ENCODE measurements around the gene ATXN10.

The ATXN10 gene

DNA sequence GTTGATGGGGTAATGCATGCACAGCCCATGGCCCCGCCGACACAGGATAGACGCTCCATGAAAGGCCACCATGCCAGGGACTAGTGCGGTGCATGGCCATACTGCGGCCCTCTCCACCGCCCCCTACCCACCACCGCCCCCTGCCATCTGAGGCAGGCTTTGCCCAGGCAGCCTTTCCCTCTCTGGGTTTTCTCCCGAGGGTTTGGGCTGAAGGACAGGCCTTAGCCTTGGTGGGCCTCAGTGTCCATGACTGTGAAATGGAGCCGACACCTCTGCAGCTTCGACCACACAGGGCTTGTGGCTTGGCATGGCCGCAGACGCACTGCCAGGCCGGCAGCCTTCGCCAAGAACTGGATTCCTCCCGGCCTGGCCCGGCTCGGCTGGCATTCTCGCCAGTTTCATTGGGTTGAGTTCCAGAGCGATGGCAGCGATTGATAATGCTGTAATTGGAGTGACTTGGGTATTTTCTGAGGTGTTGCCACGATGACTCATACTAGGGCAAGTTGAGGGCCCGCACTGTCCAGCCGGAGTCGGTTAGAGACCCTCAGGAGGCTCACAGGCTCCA, 194.0 kb downstream of the ATXN10 start:
- DNase-seq: no peak

DNA sequence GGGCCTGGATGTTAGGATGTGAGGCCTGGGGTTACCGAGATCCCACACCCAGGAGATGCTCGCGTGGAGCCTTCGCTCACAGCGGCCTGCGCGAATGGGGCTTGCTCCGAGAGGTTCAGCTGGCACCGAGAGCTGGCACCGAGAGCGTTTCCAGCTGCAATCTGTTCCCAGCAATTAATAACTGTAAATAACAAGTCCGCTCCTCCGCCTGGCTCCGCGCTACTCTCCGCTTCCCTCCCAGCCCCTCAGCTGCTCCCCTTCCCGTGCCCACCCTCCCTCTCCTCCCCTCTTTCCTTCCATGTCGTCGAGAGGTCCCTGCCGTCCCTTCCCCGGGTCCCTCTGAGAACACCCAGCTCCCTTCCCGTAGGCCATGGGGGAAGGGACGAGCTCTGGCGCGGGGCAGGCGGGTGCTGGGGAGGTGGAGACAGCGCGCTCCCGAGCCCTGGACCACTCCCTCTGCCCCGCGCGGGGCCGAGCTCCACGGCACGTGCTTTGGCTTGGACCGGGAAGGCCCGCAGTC, 194.6 kb downstream of the ATXN10 start:
- DNase-seq: no peak

DNA sequence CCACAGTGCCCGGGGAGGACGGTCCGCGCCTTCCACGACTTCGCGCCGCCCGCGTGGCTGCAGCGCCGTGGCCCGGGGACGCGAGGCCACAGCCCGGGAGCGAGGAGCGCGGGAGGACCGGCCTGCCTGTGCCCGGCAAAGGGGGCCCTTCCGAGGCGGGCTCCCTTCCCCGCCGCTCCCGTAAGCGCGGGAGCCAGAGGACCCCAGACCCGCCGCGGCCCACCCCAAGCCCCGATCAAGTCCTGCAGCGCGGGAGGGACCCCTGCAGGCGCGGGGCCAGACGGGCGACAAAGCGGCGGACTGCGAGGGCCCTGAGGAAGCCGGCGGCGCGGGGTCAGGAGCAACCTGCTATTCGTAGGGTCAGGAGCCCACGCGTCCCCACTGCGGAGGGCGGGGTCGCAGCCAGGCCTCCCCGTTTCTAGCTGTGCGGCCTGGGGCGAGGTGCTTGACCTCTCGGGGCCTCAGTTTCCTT, 195.0 kb downstream of the ATXN10 start:
- no peak for DNase-seq

DNA sequence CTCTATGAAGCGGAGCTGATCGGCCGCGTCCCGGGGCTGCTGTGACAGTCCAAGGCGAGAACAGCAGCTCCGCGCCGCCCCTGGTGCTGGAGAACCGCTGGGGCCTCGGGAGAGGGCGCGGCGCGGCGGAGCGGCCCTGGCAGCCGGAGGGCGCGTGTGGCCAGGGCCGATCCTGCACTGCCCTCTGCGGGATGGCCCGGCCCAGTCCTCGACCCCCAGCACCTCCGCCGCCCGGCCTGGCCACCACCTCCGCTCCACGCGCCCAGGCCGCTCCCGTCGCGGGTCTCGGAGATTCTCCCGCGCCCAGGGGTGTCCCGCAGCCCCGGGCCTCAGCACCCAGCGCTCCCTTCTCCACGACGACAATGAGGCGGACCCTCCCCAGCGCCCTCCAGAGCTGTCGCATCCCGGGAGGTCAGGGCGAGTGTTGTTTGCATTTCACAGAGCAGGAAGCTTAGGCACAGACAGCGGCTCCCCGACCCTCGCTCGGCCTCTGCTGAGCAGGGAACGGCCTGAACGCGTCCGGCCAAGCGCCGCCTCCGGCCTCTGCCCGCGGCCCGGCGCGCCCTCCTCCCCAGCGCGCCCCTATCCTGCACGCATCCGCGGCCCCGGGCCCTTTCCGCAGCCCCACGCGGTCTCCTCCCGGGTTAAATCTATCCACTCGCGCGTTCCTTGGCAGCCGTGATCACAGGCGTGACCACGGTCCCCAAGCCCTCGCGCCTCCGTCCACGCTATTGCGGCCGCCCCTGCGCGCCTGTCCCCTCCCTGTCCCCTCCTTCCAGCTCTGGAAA, 195.7 kb downstream of the ATXN10 start:
- DNase-seq: no peak

DNA sequence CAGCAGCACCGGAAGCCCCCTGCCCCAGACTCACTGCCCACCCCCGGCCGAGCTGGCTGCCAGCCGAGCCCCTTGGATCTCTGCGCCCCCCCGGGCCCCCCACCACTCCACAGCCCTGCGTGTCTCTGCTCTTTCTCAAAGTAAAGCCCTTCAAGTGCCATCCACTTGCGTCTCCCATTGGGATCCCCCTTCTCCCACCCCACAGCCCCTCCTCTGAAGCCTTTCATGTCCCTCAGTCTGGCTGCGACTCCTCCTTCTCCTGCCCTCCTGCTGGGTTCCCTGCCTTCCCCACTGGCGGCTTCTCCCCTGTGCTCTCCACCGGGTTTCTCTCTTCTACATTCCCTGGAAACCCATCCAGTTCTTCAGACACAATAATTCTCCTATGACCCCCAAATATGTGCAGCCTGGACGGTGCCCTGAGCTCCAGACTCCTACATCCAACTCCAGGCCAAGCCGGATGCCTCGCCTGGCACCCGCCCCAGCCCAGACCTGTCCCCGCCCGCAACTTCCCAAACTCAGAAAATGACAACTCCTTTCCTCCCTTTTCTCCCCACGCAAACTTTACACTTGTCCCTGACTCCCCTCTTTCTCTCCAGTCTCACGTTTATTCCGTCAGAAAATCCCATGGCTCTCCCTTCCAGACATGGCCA, 196.4 kb downstream of the ATXN10 start:
- DNase-seq: no peak

DNA sequence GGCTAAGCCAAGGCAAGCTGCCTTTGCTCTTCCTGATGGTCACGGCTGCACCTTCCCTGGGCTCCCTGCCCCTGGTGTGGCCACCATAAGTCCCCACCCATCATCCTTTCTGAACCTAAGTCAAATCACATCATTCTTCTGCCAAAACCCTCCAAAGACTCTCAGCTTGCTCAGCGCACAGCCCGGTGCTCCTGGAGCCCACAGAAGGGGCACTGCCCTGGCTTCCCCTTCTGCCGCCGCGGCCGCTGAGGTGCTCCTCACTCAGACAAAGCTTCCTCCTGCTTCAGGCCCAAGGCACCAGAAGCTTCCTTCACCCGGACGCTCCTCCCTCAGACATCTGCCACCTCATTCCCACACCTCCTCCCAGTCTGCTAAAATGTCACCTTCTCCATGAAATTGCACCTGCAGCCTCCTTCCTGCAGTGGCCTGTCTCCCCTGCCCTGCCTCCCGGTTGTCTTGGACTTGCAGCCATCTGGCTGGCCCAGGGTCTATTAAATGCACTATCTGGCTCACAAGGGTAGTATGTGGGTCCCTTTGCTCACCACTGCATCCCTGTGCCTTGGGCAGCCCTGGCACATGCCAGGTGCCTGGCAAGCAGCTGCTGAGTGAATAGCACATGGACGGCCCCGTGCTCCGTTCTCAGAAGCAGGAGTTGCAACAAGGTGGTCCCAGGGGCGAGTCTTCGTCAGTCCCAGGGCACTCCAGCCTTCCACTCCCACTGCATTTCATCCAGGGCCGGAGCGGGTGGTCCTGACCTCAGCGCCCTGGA, 197.1 kb downstream of the ATXN10 start:
- no peak for DNase-seq

DNA sequence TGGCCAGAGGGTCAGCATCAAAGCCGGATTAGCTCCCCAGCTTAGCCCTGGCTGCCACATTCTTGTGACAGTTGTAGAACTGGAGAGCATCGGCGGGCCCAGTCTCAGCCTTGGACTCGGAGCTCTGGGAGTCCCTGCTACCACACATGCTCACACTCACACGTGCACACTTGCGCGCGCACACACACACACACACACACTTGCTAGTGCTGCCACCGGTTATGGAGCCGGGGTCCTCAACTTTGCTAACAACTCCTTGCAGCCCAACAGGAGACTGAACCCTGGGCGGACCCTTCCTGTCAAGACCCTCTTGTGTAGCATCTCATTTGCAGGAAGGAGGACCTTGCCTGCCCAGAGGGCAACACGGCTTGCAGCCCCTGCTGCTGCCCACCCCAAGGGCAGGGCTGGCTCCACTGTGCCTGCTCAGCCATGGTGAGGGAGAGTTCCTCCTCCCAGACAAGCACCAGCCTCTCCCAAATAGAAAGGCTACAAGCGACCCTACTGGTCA, 197.8 kb downstream of the ATXN10 start:
- DNase-seq: no peak

DNA sequence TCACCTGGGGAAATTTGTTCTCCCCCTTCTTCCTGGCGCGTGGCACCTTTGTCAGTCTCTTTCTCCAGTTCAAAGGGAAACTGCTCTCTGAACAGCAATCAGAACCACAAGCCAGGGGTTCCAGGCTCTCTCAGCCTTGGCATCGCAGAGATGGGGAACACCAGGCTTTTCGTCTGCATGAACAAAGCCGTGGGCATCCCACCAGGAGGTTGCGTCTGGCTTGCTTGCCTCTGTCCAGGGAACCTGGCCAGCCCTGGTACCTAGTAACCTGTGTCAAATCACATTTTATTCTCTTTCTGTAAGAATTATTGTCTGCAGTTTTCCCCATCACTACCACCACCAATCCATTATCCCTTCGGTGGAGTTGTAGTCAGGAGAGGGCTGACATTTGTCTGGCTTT, 198.4 kb downstream of the ATXN10 start:
- DNase-seq: no peak

DNA sequence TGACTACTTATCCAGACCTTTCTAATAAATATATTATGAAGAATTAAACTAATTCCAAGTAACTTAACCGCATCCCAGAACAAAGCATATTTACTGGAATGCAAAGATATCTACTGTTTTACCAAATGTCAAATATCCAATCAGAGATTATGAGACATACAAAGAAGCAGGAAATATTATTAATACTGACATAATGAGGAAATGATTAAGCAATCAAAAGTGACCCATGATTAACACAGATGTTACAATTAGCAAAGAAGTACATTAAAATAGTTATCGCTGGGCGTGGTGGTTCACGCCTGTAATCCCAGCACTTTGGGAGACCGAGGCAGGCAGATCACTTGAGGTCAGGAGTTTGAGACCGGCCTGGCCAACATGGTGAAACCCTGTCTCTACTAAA, 200.1 kb downstream of the ATXN10 start:
- no peak for DNase-seq

DNA sequence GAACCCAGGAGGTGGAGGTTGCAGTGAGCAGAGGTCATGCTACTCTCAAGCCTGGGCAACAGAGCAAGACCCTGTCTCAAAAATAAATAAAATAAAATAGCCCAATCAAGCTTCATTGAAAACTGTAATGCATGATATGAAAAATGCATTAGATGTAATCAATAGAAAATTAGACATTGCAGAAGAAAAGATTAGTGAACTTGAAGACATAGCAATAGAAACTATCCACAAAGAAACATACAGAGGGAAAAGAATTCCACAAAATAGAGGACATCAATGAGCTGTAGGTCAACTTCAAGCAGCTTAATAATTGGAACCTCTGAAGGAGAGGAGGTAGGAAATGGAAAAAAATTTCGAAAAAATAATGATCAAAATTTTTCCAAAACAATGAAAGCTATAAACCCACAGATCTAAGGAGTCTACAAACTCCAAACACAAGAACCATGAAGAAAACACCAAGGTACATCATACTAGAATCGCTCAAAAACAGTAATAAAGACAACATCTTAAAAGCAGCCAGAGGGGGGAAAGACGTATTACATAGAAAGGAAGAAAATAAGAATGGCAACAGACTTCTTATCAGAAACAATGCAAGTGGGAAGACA, 201.1 kb downstream of the ATXN10 start:
- no peak for DNase-seq

DNA sequence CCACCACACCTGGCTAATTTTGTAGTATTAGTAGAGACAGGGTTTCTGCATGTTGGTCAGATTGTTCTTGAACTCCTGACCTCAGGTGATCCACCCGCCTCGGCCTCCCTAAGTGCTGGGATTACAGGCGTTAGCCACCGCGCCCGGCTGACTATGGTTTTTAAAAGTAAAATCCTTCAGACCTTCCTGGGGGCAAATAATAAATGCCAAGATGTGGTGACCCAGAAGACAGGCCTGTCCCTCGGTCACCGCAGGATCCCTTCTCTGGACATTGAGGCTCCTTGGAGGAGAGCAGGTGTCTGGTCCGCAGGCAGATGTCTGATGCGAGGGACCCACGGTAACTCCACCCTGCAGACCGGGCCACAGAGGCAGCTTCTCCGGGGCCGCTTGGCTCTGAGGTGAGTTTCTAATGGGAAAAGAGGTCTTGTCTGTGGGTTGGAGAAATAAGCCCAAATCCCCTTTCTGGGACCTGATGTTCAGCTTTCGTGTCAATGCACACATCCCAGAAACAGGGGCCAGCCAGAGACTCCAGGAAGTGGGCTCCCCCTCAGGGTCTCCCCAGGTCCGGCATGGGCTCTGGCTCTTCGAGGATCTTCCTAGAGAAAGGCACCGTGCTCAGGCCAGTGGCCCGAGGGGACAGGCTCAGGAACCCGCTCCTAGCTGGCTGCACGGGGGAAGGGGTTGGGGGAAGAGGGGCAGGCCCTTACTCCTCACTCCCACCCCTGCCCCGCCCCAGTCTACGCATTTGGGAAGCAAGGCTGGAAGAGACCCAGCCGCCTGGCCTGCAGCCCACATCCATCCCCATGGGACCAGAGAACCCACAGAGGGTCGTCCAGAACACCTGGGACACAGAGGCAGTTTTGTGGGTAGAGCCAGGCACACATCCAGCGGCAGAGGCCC, 204.8 kb downstream of the ATXN10 start:
- no peak for DNase-seq

DNA sequence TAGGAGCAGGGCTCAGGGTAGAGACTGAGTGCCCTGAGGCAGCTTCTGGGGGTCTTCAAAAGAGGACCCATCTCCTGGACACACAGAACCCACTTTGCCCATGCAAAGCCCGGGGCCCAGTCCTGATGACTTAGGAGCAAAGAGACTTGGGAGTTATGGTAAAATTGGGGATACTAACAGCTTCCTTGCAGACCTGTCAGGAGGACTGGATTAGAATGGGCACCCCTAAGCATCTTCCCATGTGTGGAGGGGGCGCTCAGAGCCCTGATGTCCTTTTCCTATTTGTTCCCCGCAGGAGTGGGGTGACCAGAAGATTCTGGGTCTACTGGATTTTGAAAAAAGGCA, 205.4 kb downstream of the ATXN10 start:
- DNase-seq: no peak

DNA sequence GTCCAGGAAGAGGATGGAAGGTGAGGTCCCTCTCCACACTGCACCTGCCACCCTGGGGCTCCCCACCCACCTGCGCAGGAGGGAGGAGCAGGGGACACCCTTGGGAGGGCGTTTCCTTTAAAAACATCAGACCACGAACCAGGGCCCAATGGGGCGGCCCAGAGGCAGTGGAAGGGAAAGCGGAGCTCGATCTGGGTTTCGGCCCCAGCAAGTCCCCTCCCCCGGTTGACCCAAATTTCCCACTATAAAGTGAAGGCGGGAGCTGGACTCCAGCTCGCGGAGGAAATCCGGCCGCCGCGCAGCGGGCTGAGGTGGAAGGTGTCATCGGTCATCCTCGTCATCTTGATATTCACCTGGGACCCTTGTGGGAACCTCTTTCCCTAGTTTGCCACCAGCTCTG, 206.0 kb downstream of the ATXN10 start:
- no peak for DNase-seq

DNA sequence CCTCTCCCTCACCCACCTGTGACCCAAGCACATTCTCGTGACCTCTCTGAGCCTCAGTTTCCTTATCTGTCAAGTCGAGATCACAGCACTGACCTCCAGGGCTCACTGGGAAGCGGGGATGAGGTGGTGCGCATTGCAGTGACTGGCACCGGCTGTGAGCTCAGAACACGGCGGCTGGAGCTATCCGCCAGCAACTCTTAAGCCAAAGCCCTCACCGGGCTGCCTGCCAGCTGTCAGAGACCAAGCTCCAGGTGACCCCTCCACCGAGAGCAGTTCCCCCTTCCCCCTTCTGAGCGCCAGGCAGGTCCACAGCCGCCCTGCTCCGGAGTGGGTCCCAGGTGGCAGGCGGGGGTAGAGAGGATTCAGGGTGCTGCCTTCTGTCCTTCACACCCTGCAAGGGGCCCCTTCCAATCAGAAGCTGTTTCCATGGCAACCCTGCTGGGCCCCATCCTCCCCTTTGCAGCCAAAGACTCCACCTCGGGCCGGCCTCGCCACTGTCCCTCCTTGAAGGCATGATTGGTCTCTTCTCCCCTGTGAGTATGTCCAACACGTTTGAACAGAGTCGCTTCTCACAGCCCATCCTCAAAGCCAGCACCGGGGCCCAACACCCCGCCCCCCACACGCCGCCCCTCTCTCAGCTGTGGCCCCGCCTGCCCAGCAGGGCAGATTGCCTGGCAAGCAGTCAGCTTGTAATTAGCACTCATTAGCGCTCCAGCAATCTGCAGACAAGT, 206.6 kb downstream of the ATXN10 start:
- DNase-seq: no peak

DNA sequence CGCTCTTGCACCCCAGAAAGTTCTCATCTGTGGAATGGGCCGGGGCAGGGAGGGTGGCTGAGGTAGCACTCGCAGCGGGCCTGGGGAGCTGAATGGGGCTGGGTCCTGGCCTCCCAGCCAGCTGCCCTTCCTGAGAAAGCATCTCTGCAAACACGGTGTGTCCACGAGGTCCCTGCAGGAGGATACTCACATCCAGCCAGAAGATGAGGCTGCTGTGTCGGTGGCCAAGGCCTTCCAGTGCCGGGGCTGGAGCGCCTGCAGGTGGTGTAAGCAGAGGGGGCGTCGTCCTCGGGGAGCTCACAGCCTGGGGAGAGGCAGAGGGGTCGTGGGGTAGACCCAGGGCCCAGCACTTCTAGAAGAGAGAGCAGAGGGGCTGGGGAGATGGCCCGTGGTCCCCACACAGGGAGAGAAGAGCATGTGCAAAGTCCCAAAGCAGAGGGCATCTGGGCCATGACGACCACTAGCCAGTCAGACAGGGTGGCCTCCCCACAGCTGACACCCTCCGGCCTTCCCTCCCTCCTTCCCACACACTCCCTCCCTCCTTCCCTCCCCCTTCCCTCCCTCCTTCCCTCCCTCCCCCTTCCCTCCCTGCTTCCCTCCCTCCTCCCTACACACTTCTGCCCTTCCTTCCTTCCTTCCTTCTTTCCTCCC, 207.4 kb downstream of the ATXN10 start:
- DNase-seq: no peak

DNA sequence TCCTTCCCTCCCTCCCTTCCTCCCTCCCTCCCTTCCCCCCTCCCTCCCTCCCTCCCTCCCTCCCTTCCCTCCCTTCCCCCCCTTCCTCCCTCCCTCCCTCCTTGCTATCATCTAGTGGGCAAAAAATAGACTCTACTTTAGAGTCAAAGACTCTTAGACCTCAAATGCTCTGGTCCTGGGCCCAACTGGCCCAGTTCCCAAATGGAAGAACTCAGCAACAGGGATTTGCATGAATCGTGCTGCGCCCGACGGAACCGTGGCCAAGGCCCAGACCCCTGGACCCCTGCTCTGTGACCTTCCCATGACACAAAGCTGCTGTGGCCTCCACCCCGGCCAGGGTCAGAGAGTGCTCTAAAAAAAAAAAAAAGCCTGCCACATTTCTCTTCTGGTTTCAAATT, 207.9 kb downstream of the ATXN10 start:
- no peak for DNase-seq

DNA sequence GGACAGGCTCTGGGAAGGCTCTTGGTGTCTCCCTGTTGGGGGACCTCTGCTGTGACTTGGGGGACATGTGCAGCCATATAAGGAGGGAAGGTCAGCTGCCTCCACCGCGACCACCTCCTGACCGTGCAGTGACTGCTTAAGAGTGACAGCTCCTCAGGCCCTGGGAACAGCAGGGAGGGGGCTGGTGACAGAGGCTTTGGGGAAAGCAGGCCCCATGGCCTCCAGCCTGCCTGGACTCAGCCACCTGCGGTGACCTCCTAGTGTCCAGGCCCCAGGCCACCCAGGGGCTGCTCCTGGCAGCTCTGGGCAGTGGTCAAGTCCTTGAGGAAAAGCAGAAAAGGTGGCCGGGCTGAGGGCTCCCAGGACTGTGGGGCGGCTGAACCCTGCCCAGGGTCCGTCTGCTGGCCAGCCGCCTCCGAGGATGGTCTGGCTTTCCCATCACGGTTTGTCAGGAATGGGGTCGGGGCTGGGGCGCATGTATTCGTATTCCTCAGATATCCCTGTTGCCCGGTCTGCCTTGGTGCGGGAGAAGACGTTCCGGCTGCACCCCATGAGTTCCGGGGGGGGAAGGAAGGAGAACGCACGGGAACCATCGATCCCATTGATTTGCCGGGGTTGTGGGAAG, 208.6 kb downstream of the ATXN10 start:
- no peak for DNase-seq

DNA sequence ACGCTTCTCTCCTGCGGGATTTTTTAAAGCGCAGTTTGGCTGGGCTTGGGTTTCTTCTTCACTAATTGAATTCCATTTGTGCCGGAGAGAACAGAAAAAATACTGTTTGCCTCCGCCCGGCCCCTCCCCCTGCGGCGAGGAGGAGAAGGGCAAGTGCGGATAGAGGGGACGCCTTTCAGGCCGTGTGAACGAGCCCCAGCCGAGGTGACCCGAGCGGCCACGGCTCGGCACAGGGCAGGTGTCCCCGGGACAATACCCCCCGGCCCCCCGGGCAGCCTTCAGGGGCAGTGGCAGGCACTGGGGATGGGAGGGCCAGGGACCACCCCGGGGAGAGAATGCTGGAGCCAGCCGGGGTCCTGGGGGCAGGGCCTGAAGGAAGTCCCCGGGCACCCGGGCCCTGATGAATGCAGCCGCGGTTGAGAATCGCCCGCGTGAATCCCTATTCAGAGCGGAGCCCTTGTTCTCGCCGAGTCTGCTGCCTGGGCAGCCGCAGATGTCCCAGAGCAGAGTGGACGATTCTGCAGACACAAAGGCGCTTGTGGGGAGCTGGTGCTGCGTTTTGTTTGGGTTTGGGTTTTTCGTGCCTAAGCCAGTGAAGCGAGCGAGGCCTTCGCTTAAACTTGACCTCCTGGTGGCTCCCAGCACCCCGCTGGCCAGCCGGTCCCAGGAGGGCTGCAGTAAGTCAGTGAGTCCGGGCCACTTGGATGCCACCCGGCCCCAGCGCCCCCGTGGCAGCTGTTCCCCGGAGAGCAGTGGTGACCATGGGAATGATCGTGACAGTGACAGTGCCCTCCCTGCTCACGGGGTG, 209.3 kb downstream of the ATXN10 start:
- no peak for DNase-seq

DNA sequence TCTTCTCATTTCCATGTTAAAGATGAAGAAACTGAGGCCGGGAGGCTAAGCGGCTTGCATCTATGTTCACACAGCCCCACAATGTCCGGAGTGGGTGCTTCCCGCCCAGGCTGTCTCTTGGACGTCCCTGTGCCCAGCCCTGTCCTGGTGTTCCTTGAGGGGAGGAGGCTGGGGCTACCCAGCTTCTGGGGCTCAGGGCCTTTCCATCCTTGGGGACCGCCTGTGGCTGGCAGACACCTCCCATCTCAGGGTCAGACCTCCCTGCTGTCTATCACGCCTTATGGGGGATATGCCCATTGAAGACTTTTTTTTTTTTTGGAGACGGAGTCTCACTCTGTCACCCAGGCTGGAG, 209.9 kb downstream of the ATXN10 start:
- DNase-seq: no peak
